ENCODE data around the gene COL8A2. TPM values are rescaled to one million over a fixed set of nuclear protein-coding genes. Genes with fewer than 3 reads are reported as not detected.

Gene COL8A2
- total RNA-seq, 1 experiment from 2014 or later = 1.2 TPM

- H3K4me3 ChIP-seq (ENCODE audit: low read depth in 2 of 2, low read length in 2 of 2) = no peak overlapping the region
- H3K36me3 ChIP-seq (ENCODE audit: control insufficient read depth, insufficient read depth, low read length) = no peaks in the 10 kb centered on the region
- no peaks in the 10 kb centered on the region for H3K9me3 ChIP-seq (ENCODE audit: control insufficient read depth, insufficient read depth, low read depth, low read length)
- in situ Hi-C loops (cut with HindIII; ENCODE audit: low pct_unique_long_range_greater_than_20kb, low sequenced_read_pairs) = no loop called here
- TF ChIP-seq TCF7L2 (IDR thresholded peaks at IDR 0.05; ENCODE audit: low read depth, low read length) (no peak), POLR2AphosphoS5 (IDR thresholded peaks at IDR 0.05; ENCODE audit: low read depth, low read length) (no peak), SIN3A (IDR thresholded peaks at IDR 0.05; ENCODE audit: borderline replicate concordance, insufficient read depth, low read depth, low read length) (no peak)
- TF ChIP-seq, protein P1, sequence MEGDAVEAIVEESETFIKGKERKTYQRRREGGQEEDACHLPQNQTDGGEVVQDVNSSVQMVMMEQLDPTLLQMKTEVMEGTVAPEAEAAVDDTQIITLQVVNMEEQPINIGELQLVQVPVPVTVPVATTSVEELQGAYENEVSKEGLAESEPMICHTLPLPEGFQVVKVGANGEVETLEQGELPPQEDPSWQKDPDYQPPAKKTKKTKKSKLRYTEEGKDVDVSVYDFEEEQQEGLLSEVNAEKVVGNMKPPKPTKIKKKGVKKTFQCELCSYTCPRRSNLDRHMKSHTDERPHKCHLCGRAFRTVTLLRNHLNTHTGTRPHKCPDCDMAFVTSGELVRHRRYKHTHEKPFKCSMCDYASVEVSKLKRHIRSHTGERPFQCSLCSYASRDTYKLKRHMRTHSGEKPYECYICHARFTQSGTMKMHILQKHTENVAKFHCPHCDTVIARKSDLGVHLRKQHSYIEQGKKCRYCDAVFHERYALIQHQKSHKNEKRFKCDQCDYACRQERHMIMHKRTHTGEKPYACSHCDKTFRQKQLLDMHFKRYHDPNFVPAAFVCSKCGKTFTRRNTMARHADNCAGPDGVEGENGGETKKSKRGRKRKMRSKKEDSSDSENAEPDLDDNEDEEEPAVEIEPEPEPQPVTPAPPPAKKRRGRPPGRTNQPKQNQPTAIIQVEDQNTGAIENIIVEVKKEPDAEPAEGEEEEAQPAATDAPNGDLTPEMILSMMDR (IDR thresholded peaks at IDR 0.05) = no peak
- TF ChIP-seq, protein P2, sequence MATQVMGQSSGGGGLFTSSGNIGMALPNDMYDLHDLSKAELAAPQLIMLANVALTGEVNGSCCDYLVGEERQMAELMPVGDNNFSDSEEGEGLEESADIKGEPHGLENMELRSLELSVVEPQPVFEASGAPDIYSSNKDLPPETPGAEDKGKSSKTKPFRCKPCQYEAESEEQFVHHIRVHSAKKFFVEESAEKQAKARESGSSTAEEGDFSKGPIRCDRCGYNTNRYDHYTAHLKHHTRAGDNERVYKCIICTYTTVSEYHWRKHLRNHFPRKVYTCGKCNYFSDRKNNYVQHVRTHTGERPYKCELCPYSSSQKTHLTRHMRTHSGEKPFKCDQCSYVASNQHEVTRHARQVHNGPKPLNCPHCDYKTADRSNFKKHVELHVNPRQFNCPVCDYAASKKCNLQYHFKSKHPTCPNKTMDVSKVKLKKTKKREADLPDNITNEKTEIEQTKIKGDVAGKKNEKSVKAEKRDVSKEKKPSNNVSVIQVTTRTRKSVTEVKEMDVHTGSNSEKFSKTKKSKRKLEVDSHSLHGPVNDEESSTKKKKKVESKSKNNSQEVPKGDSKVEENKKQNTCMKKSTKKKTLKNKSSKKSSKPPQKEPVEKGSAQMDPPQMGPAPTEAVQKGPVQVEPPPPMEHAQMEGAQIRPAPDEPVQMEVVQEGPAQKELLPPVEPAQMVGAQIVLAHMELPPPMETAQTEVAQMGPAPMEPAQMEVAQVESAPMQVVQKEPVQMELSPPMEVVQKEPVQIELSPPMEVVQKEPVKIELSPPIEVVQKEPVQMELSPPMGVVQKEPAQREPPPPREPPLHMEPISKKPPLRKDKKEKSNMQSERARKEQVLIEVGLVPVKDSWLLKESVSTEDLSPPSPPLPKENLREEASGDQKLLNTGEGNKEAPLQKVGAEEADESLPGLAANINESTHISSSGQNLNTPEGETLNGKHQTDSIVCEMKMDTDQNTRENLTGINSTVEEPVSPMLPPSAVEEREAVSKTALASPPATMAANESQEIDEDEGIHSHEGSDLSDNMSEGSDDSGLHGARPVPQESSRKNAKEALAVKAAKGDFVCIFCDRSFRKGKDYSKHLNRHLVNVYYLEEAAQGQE (IDR thresholded peaks at IDR 0.05; ENCODE audit: insufficient read depth in 1 of 2, low read depth in 2 of 2, low read length in 1 of 2) = no peak
- H3K4me1 ChIP-seq (ENCODE audit: control insufficient read depth, insufficient read depth, low read length) = no peaks in the 10 kb centered on the region; the same call in 1 of the 2 replicates
- no peak overlapping the region for H3K27ac ChIP-seq (ENCODE audit: low read length)
- ATAC-seq (no peak), DNase-seq (ENCODE audit: low read depth, low spot score) (no peak)
- no peaks in the 10 kb centered on the region for H3K27me3 ChIP-seq (ENCODE audit: control insufficient read depth, insufficient read depth, low read length)
- POLR2A ChIA-PET = no interaction called here
- CTCF ChIA-PET = no interaction called here
- intact Hi-C loops (cut with micrococcal nuclease; ENCODE audit: unreplicated experiment) = no loop called here
- no TSS peak for BruUV-seq (replicated peaks)
Observed at GRCh38 chr1:36080801-36081200, 44.2 kb downstream of the COL8A2 start.

DNA sequence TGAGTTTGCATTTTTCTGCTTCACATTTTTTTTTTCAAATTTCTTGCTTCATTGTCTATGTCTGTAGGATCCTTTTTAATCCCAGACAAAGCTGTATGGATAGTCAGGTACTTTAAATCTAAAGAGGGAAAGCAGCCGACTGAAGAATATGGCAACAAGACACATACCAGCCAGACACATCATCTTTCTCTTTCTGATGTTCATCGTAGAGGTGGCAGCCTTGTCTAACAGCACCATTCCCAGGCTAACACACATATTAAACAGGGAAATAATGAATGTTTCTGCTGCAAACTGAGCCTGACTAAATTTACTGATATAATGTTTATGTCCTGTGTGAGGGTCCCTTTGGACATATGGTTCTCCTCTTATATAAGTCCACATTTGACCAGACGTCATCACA, 44.8 kb downstream of the COL8A2 start:
- TF ChIP-seq SIN3A (IDR thresholded peaks at IDR 0.05; ENCODE audit: borderline replicate concordance, insufficient read depth, low read depth, low read length) = no peak
- TF ChIP-seq, protein P2 (IDR thresholded peaks at IDR 0.05; ENCODE audit: insufficient read depth in 1 of 2, low read depth in 2 of 2, low read length in 1 of 2) = no peak
- TF ChIP-seq, protein P1 (IDR thresholded peaks at IDR 0.05) = no peak
- TF ChIP-seq TCF7L2 (IDR thresholded peaks at IDR 0.05; ENCODE audit: low read depth, low read length) = no peak
- no peak for TF ChIP-seq POLR2AphosphoS5 (IDR thresholded peaks at IDR 0.05; ENCODE audit: low read depth, low read length)
- H3K4me1 ChIP-seq (ENCODE audit: control insufficient read depth, insufficient read depth, low read length) = no peaks in the 10 kb centered on the region; the same call in 1 of the 2 replicates
- CTCF ChIA-PET = no interaction called here
- H3K27ac ChIP-seq (ENCODE audit: low read length) = no peak overlapping the region
- no peaks in the 10 kb centered on the region for H3K27me3 ChIP-seq (ENCODE audit: control insufficient read depth, insufficient read depth, low read length)
- POLR2A ChIA-PET = interaction anchor here (0.7 kb wide), 1 partner anchor 65 kb away, joined by 4 read pairs; no protein-coding TSS in a partner anchor
- BruUV-seq (replicated peaks) = no TSS peak
- intact Hi-C loops (cut with micrococcal nuclease; ENCODE audit: unreplicated experiment) (no loop called here), in situ Hi-C loops (cut with HindIII; ENCODE audit: low pct_unique_long_range_greater_than_20kb, low sequenced_read_pairs) (no loop called here)
- DNase-seq (ENCODE audit: low read depth, low spot score) (no peak), ATAC-seq (no peak)
- H3K36me3 ChIP-seq (ENCODE audit: control insufficient read depth, insufficient read depth, low read length) = no peaks in the 10 kb centered on the region
- no peaks in the 10 kb centered on the region for H3K9me3 ChIP-seq (ENCODE audit: control insufficient read depth, insufficient read depth, low read depth, low read length)
- H3K4me3 ChIP-seq (ENCODE audit: low read depth in 2 of 2, low read length in 2 of 2) = no peak overlapping the region

All from Panc1 (cell line).